Measurements from ENCODE around the gene PMEL.
"Not testable (repeated sequence)": the region's sequence is repeated elsewhere in the genome, so short reads cannot be mapped to it uniquely, and the experiment has no call there.

PMEL gene

GRCh38 chr12:55983232-55983842 lies 17.5 kb upstream of the PMEL start:
- DNase-seq (ENCODE audit: low read depth in 2 of 2), result no peak

- DNase-seq (ENCODE audit: low read depth in 2 of 2), result no peak
These were observed 16.6 kb upstream of the PMEL start for GRCh38 chr12:55982319-55982936.

DNA sequence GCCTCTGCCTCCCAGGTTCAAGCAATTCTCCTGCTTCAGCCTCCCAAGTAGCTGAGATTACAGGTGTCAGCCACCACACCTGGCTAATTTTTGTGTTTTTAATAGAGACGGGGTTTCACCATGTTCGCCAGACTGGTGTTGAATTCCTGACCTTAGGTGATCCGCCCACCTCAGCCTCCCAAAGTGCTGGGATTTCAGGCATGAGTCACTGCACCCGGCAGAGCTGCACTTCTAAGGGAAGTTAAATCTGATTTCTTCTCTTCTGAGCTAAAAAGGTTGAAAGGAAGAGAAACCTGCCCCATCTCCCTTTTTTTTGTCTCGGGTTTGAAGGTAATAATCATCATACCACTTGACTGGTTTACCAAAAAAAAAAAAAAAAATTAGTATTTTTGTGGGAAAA lies 16.0 kb upstream of the PMEL start:
- DNase-seq (ENCODE audit: low read depth in 2 of 2), result not testable (repeated sequence)

DNA sequence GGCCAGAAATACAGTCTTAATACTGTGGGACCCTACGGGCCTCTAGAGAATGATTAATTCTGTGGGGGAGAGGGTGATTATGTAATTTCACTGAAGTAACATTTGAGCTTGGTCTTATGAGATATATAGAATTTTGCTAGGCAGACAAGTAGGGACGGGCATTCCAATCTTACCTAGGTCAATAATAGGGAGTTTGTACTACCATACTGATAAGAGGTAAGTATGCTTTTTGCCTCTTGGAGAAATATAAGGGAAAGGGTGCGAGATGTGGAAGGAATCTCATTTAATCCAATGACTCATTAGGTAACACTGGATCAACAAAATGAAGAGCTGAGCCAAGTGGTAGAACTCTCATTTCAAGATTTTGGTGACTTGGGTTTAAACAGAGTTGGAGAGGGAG lies 13.2 kb upstream of the PMEL start:
- DNase-seq (ENCODE audit: low read depth in 2 of 2), result no peak

DNA sequence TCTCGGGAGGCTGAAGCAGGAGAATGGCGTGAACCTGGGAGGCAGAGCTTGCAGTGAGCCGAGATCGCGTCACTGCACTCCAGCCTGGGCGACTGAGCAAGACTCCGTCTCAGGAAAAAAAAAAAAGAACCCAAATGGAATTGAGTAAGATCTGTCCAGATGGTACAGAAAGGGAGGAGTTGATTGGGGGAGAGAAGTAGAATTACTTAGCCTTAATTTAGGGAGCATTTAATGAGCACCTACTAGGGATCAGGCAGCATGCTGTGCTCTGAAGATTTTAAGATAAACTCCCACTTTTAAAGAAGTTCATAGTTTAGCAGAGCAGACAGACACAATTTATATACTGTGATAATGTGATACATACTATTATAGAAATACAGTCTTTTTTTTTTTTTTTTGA lies 12.6 kb upstream of the PMEL start:
- no peak for DNase-seq (ENCODE audit: low read depth in 2 of 2)

GRCh38 chr12:55974308-55974730 lies 8.5 kb upstream of the PMEL start:
- peak in 1 of 2 donors; percentile 27 for DNase-seq (ENCODE audit: low read depth in 2 of 2)

- DNase-seq (ENCODE audit: low read depth in 2 of 2), result peak; percentile 97
These were observed 7.9 kb upstream of the PMEL start, which contains the start of gene RAB5B for GRCh38 chr12:55973599-55974307. Gene RAB5B, plus strand, starts transcription at chr12:55974078. Its CDS starts 12,883 bp downstream, at chr12:55986961.

GRCh38 chr12:55972911-55973598 lies 7.2 kb upstream of the PMEL start:
- DNase-seq (ENCODE audit: low read depth in 2 of 2), result no peak

GRCh38 chr12:55972456-55972855 lies 6.6 kb upstream of the PMEL start:
- DNase-seq (ENCODE audit: low read depth in 2 of 2), result no peak

GRCh38 chr12:55972042-55972441 lies 6.2 kb upstream of the PMEL start:
- no peak for DNase-seq (ENCODE audit: low read depth in 2 of 2)

- no peak for DNase-seq (ENCODE audit: low read depth in 2 of 2)
These were observed 4.9 kb upstream of the PMEL start for GRCh38 chr12:55970775-55971174.

DNA sequence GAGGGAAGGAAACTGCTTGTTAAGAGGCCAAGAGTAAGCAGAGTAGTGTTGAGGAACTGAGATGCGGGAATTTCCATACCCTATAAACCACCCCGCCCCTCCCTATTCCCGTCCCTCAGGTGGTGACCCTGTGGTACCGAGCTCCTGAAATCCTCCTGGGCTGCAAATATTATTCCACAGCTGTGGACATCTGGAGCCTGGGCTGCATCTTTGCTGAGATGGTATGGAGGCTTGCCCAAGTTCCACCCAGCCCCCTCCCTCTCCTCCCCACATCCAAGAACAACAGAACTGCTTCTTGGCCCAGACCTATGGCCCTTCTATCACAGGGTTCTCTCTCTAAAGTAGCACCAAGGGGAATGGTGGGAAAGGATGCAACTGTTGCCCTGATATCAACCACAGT lies 3.5 kb upstream of the PMEL start:
- DNase-seq (ENCODE audit: low read depth in 2 of 2), result no peak

- DNase-seq (ENCODE audit: low read depth in 2 of 2), result peak; percentile 85 to 88
These were observed 803 bp upstream of the PMEL start, which contains the start of gene CDK2 for GRCh38 chr12:55966408-55967281. Gene CDK2, plus strand, starts transcription at chr12:55966830. Its CDS starts 179 bp downstream, at chr12:55967009.

GRCh38 chr12:55965240-55965639 lies 602 bp downstream of the PMEL start:
- no peak for DNase-seq (ENCODE audit: low read depth in 2 of 2)

DNA sequence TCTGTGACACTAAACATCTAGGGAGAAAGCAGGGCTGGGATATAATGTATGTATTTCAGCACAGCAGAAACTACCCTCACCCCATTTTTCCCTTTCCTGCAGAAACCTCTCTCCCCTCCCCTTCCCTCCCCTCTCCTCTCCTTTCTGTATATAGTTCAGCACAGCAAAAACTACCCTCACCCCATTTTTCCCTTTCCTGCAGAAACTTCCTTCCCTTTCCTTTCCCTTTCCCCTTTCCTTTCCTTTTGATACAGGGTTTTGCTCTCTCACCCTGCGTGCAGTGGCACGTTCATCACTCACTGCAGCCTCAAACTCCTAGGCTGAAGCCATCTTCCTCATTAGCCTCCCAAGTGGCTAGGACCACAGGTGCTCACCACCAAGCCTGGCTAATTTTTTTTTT lies 2.1 kb downstream of the PMEL start:
- DNase-seq (ENCODE audit: low read depth in 2 of 2), result no peak

DNA sequence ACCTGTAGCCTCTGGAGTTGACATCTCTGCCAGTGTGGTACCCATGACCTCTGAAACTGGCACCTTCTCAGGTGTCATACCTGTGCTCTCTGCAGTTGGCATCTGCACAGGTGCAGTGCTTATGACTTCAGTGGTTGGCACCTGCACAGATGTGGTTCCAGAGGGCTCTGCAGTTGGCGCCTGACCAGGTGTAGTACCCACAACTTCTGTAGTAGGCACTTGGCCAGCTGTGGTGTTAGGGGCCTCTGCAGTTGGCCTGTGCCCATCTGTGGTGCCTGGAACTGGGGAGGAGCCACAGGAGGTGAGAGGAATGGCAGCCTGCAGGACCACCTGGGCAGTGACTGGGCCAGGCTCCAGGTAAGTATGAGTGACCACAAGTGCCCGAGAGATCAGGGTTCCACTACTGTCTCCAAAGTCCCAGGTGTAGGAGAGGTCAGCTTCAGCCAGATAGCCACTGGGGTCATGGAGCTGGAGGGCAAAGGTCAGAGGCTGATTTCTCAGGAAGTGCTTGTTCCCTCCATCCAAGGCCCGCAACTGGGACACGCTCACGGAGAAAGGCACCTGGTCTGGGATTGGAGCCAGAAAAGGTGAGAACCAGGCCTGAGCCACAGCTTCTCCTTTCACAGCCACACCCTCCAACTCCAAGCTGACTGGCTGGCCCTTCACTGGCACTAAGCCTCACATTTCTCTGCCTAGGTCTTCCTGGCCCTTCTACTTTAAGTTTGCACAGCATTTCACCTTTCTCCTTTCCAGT lies 8.6 kb downstream of the PMEL start:
- DNase-seq (ENCODE audit: low read depth in 2 of 2), result no peak

DNA sequence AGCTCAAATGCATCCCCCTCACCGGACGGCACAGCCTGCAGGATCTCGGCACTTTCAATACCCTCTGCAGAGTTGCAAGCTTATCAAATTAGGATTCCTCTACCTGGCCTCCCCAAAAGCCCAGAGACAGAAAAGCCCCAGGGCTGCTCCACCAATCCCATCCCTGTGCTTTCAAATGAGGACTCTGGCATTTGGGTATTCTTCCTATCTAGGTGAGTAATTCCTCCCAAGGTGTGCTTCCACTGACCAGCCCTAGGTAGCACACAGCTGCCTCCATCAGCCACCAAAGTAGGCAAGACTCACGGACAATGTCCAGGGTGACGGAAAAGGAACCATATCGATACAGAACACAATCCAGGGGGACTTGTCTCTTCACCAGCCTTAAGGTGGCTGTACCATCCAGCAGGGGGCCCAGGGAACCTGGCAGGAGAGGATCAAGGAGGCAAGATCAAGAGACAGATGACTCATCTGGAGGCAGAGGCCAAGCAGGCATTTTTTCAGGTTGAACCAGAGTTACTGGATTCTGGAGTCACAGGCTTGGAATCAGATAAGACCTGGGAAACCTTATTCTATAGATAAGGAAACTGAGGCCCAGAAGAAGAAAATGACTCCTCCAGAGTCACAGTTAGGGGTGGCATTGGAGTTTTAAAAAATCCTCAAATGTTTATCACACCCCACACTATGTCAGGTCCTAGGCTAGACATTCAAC lies 9.9 kb downstream of the PMEL start:
- DNase-seq (ENCODE audit: low read depth in 2 of 2), result no peak

DNA sequence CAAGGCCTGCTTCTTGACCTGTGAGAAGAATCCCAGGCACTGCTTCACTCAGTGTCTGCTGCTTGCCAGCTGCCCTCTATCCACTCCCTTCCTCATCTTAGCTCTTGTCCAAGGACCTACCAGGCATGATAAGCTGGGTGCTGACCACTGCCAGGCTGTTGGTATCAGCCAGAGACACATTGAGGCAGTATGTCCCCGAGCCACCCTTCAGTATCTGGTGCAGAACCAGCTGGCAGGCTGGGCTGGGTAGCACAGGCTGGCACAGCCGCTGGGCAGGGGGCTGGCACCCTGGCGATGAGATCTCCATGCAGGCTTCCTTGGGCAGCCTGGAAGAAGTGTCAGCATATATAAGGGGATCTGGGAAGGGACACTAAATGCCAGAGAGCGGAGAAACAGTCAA lies 10.5 kb downstream of the PMEL start:
- DNase-seq (ENCODE audit: low read depth in 2 of 2), result no peak

DNA sequence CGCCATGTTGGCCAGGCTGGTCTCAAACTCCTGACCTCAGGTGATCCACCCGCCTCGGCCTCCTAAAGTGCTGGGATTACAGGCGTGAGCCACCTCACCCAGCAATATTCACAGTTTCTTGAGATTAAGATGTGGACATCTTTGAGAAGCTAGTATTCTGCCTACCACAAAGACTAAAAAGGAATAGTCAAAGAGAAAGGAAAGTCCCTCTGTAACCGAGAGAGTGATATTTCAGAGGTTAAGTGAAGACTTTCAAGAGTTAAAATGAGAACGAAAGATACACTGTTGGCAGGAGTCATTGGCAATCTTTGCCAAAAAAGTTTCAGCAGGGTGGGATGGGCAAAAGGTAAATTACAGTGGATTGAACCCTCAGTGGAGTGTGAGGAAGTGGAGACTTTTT lies 19.3 kb downstream of the PMEL start:
- no peak for DNase-seq (ENCODE audit: low read depth in 2 of 2)

DNA sequence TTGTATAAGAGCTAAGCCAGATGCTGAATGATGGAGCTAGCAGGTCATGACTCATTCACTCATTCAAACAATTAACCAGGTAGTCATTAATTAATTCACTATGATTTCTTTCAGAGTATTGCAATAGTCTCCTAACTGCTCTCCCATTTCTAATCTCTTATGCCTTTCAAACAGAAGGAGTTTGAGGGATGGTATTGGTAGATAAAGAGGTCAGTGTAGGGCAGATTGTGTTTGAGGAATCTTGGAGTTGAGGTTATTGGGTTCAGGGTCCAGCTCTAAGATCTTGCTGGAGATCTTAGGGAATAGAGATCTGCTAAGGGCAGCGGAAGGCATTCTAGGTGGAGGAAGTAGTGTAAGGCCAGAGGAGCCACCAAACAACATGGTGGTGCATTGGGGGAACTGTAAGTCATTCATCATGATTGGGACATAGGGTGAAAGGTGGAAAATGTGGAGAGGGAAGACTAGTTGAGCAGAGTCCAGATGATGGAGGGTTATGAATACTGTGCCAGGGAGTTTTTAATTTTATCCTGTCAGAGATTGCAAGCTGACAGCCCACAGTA lies 23.2 kb downstream of the PMEL start:
- no peak for DNase-seq (ENCODE audit: low read depth in 2 of 2)
